ENCODE results near the gene STMN3.

Gene STMN3

GRCh38 chr20:63691711-63692435 is 38.6 kb upstream of the STMN3 start:
- DNase-seq: no peak

- no peak for DNase-seq
Observed at GRCh38 chr20:63690898-63691710, 37.9 kb upstream of the STMN3 start.

GRCh38 chr20:63690003-63690897 is 37.0 kb upstream of the STMN3 start:
- no peak for DNase-seq

GRCh38 chr20:63689046-63690002 is 36.1 kb upstream of the STMN3 start:
- no peak for DNase-seq

GRCh38 chr20:63688228-63689045 is 35.2 kb upstream of the STMN3 start:
- DNase-seq: no peak

- DNase-seq: no peak
Observed at GRCh38 chr20:63687419-63688178, 34.4 kb upstream of the STMN3 start.

GRCh38 chr20:63686492-63687321 is 33.5 kb upstream of the STMN3 start:
- DNase-seq: no peak

GRCh38 chr20:63686094-63686491 is 32.9 kb upstream of the STMN3 start:
- no peak for DNase-seq

GRCh38 chr20:63685269-63686026 is 32.2 kb upstream of the STMN3 start:
- no peak for DNase-seq

GRCh38 chr20:63682384-63683139 is 29.3 kb upstream of the STMN3 start:
- DNase-seq: no peak

GRCh38 chr20:63681609-63682142 is 28.5 kb upstream of the STMN3 start:
- DNase-seq: no peak

- DNase-seq: no peak
Observed at GRCh38 chr20:63680857-63681608, 27.8 kb upstream of the STMN3 start.

- DNase-seq: no peak
Observed at GRCh38 chr20:63680427-63680826, 27.2 kb upstream of the STMN3 start.

- DNase-seq: no peak
Observed at GRCh38 chr20:63679799-63680305, 26.6 kb upstream of the STMN3 start.

- no peak for DNase-seq
Observed at GRCh38 chr20:63678667-63679465, 25.6 kb upstream of the STMN3 start.

- no peak for DNase-seq
Observed at GRCh38 chr20:63678071-63678470, 24.8 kb upstream of the STMN3 start.
